BJ (cell line): ENCODE data around the gene RNF4. TPM values are rescaled to one million over a fixed set of nuclear protein-coding genes. Genes with fewer than 3 reads are reported as not detected.

Source experiments
- CTCF ChIA-PET: fragments of 350-600 bp; formaldehyde crosslinking; extraction: SDS; loops from one replicate; lab custom pipeline; 2021; ENCODE audit warnings: antibody characterized with exemption, inconsistent platforms; lab: Yijun Ruan, JAX
- POLR2A ChIA-PET: fragments of 300-600 bp; sonication (Branson Sonifier 250); formaldehyde crosslinking; extraction: SDS; loops from one replicate; lab custom pipeline; 2021; ENCODE audit warnings: antibody characterized with exemption; lab: Charles Lee
- DNase-seq: peaks from one replicate; pipeline ENCODE4 v3.0.0-alpha.2; 2011; ENCODE audit warnings: low read depth
- H3K27me3 ChIP-seq: 2 replicates; pipeline ENCODE4 v1.6.0; 2011; ENCODE audit warnings: low read length; ENCODE audit not compliant: control insufficient read depth, insufficient read depth
- H3K36me3 ChIP-seq: 2 replicates; pipeline ENCODE4 v1.5.1; 2011; ENCODE audit warnings: low read length; ENCODE audit not compliant: control insufficient read depth, insufficient read depth
- H3K4me3 ChIP-seq: 2 replicates; pipeline ENCODE4 v1.5.1; 2011; ENCODE audit warnings: low read depth, mild to moderate bottlenecking, control low read depth, low read length
- CTCF ChIP-seq: IDR thresholded peaks from 2 replicates; pipeline ENCODE4 v1.5.1; 2011; ENCODE audit warnings: low read depth, mild to moderate bottlenecking, control low read depth, inconsistent platforms, low read length, moderate library complexity; ENCODE audit not compliant: insufficient read depth
- polyA plus RNA-seq: library from polyadenylated mRNA; depleted of rRNA; stranded (reverse); fragments of >200 nt; gene quantifications from 2 replicates; pipeline ENCODE4 v1.2.3, GENCODE V29; 2011

RNF4 gene
- polyA plus RNA-seq, 1 experiment = 107 TPM

- no peak for TF ChIP-seq CTCF
- Histone ChIP-seq H3K4me3 (no peak overlapping the region), H3K27me3 (0 out of 2 replicates have a peak, but pooled peaks cover 2% of the 10 kb centered on the region), H3K36me3 (no peaks in the 10 kb centered on the region)
- no peak for DNase-seq
- ChIA-PET CTCF (interaction anchor here (1.3 to 3.9 kb wide), 4 partner anchors 15 to 220 kb away, joined by 4 to 23 read pairs (median 8); no protein-coding TSS in a partner anchor), POLR2A (no interaction called here)
Measured at GRCh38 chr4:2437475-2438215, 31.3 kb upstream of the RNF4 start.

- H3K27me3 ChIP-seq = 0 out of 2 replicates have a peak, but pooled peaks cover 2% of the 10 kb centered on the region
- POLR2A ChIA-PET = no interaction called here
- H3K36me3 ChIP-seq = no peaks in the 10 kb centered on the region
- DNase-seq = no peak
- no peak for TF ChIP-seq CTCF
- H3K4me3 ChIP-seq = no peak overlapping the region
- CTCF ChIA-PET = interaction anchor here (1.5 to 1.9 kb wide), 3 partner anchors 183 to 219 kb away, joined by 3 to 13 read pairs (median 4); no protein-coding TSS in a partner anchor
Measured at GRCh38 chr4:2438822-2439718, 29.8 kb upstream of the RNF4 start.

DNA sequence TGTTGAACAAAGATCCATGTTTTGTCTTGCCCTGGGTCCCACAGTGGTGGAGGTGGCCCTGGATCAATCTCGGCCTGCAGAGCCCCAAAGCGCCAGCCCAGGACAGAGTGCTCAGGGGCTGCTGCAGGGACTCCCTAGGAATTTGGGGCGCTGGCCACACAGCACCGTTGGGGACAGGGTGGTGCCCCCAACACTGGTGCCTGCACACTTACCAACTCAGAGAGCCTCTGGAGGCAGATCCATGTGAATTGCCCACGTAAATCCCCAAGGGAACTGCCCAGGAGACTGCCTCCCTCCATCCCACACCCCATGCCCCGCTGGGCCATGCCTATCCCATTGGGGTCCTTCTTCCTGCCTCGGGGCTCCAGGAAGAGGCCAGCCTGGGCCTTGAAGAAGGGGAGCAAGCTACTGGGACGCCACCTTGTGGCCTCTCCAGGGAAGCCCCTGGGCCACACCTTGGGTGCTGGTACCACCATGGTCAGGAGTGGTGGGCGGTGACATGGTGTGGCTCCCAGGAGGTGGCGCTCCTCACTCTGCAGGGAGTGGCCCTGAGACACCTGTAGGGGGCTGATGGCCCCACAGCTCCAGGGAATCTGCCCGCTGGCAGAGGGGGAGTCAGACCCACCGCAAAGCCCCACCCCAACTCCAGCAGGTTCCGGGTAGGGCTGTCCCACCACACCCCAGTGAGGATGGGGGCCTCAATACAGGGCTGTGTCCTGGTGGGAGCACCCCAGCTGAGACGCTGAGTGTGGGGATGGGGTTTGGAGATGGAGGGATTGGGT, 27.3 kb upstream of the RNF4 start:
- TF ChIP-seq CTCF = peak; percentile 80
- H3K27me3 ChIP-seq = no peaks in the 10 kb centered on the region; the same call in 1 of the 2 replicates
- H3K36me3 ChIP-seq = no peaks in the 10 kb centered on the region
- no peak for DNase-seq
- ChIA-PET POLR2A (no interaction called here), CTCF (interaction anchor here (0.5 to 5.2 kb wide), 17 partner anchors 9 to 431 kb away, joined by 3 to 42 read pairs (median 4); partner anchors contain the start of genes HAUS3 and POLN)
- H3K4me3 ChIP-seq = no peak overlapping the region

GRCh38 chr4:2442175-2442993, 26.5 kb upstream of the RNF4 start:
- no peak for TF ChIP-seq CTCF
- POLR2A ChIA-PET = no interaction called here

More at GRCh38 chr4:2442175-2442993, 26.5 kb upstream of the RNF4 start:
- no peaks in the 10 kb centered on the region for H3K36me3 ChIP-seq
- no peak for DNase-seq
- CTCF ChIA-PET = interaction anchor here (0.6 to 5.2 kb wide), 14 partner anchors 9 to 432 kb away, joined by 3 to 42 read pairs (median 4); no protein-coding TSS in a partner anchor
- H3K27me3 ChIP-seq = no peaks in the 10 kb centered on the region; the same call in none of the 2 replicates
- no peak overlapping the region for H3K4me3 ChIP-seq
